B cell (primary cell): Measurements from ENCODE around the gene CUL1. TPM values are rescaled to one million over a fixed set of nuclear protein-coding genes. Genes with fewer than 3 reads are reported as not detected.

Experiments
- ATAC-seq: fragments of 200-7000 bp; cut with Tn5 transposase; one replicate; pipeline ENCODE4 v1.10.0; 2021; ENCODE audit warnings: low read depth, mild to moderate bottlenecking, moderate number of reproducible peaks, moderate library complexity
- CTCF ChIA-PET: fragments of 350-600 bp; sonication (Branson Sonifier 250); formaldehyde crosslinking; loops from one replicate; lab custom pipeline; 2021; ENCODE audit warnings: antibody characterized with exemption, inconsistent platforms; lab: Charles Lee
- POLR2A ChIA-PET: fragments of 350-600 bp; sonication (Branson Sonifier 250); formaldehyde crosslinking; loops from one replicate; lab custom pipeline; 2021; ENCODE audit warnings: antibody characterized with exemption; lab: Charles Lee
- DNase-seq: peaks from one replicate; pipeline ENCODE4 v3.0.0; 2013
- H2AFZ ChIP-seq: 2 replicates; pipeline ENCODE4 v1.6.1; 2012; ENCODE audit warnings: mild to moderate bottlenecking, low read depth, low read length; ENCODE audit not compliant: insufficient read depth, poor library complexity, severe bottlenecking
- H3K27ac ChIP-seq, 2 donors: 1 replicate in 1 of 2; 2 replicates in 1 of 2; pipeline ENCODE4 v1.5.1; 2012 to 2013; ENCODE audit warnings: low read length in 2 of 2, mild to moderate bottlenecking in 2 of 2, moderate library complexity in 1 of 2
- H3K27me3 ChIP-seq, 4 experiments: fragments of 200-600 bp in 1 of 4; sonication (generic) in 1 of 4; replicated peaks in 1 of 4; 1 replicate in 2 of 4; 2 replicates in 2 of 4; pipeline versions ENCODE4 v1.6.1 to v1.7.0; 2013 to 2016; ENCODE audit warnings: low read length in 3 of 4, mild to moderate bottlenecking in 2 of 4, mixed read lengths in 1 of 4, moderate library complexity in 1 of 4; ENCODE audit not compliant: insufficient read depth in 4 of 4, control insufficient read depth in 3 of 4; ENCODE audit errors: control extremely low read depth in 1 of 4
- H3K36me3 ChIP-seq, 2 experiments: replicated peaks in 1 of 2; 1 replicate in 1 of 2; 2 replicates in 1 of 2; pipeline versions ENCODE4 v1.6.1 to v1.7.1; 2013; ENCODE audit warnings: low read length in 1 of 2; ENCODE audit not compliant: insufficient read depth in 2 of 2, control insufficient read depth in 1 of 2; ENCODE audit errors: control extremely low read depth in 1 of 2, extremely low read depth in 1 of 2
- H3K4me1 ChIP-seq, 2 donors: fragments of 200-600 bp in 1 of 2; sonication (generic) in 1 of 2; 1 replicate in 1 of 2; 2 replicates in 1 of 2; pipeline versions ENCODE4 v1.5.1 to v1.6.1; 2013 to 2017; ENCODE audit warnings: low read length in 2 of 2; ENCODE audit not compliant: control insufficient read depth in 2 of 2, insufficient read depth in 2 of 2
- H3K4me2 ChIP-seq: replicated peaks from 2 replicates; pipeline ENCODE3; 2012; ENCODE audit warnings: mild to moderate bottlenecking, low read depth, low read length; ENCODE audit not compliant: poor library complexity, severe bottlenecking
- H3K4me3 ChIP-seq, 5 experiments: fragments of 200-600 bp in 1 of 5; sonication (generic) in 1 of 5; 1 replicate in 3 of 5; 2 replicates in 2 of 5; pipeline versions ENCODE4 v1.5.1 to v1.7.0; 2011 to 2016; ENCODE audit warnings: low read length in 4 of 5, mild to moderate bottlenecking in 4 of 5, low read depth in 2 of 5, control low read depth in 1 of 5, moderate library complexity in 1 of 5; ENCODE audit not compliant: insufficient read depth in 1 of 5; ENCODE audit errors: control extremely low read depth in 1 of 5, extremely low read depth in 1 of 5
- H3K79me2 ChIP-seq: fragments of 200-600 bp; sonication (generic); one replicate; pipeline ENCODE4 v1.6.0; 2016; ENCODE audit warnings: low read length; ENCODE audit not compliant: control insufficient read depth, insufficient read depth
- H3K9ac ChIP-seq: fragments of 200-600 bp; sonication (generic); 2 replicates; pipeline ENCODE4 v1.6.1; 2017; ENCODE audit warnings: mild to moderate bottlenecking, low read length, moderate library complexity
- H3K9me3 ChIP-seq, 3 donors: one replicate each; pipeline versions ENCODE4 v1.6.1 to v1.7.1; 2013; ENCODE audit warnings: low read length in 2 of 3; ENCODE audit not compliant: control insufficient read depth in 2 of 3, insufficient read depth in 1 of 3; ENCODE audit errors: control extremely low read depth in 1 of 3
- H4K20me1 ChIP-seq: 2 replicates; pipeline ENCODE4 v1.6.0; 2012; ENCODE audit warnings: mild to moderate bottlenecking, low read length; ENCODE audit not compliant: insufficient read depth, control insufficient read depth, poor library complexity, severe bottlenecking
- H3K27ac Mint-ChIP-seq: one replicate; pipeline ENCODE4 v1.8.0; 2021; ENCODE audit warnings: mixed read lengths
- H3K27me3 Mint-ChIP-seq: one replicate; pipeline ENCODE4 v1.8.0; 2021; ENCODE audit warnings: mixed read lengths
- H3K4me1 Mint-ChIP-seq: one replicate; pipeline ENCODE4 v1.8.0; 2021; ENCODE audit warnings: mixed read lengths
- H3K4me3 Mint-ChIP-seq: one replicate; pipeline ENCODE4 v1.8.0; 2021; ENCODE audit warnings: mixed read lengths
- H3K9me3 Mint-ChIP-seq: one replicate; pipeline ENCODE4 v1.8.0; 2022; ENCODE audit warnings: mixed read lengths; ENCODE audit not compliant: insufficient read depth
- EZH2 ChIP-seq: IDR thresholded peaks from 2 replicates; pipeline ENCODE4 v1.6.1; 2012; ENCODE audit warnings: borderline replicate concordance, low read depth, mild to moderate bottlenecking, moderate library complexity, low read length; ENCODE audit not compliant: insufficient read depth, poor library complexity, severe bottlenecking
- WGBS: methylation state at CpG from one replicate; pipeline ENCODE4 v1.1.5; 2013; ENCODE audit warnings: missing lambda C conversion rate; ENCODE audit not compliant: insufficient coverage; 5-methylcytosine and 5-hydroxymethylcytosine counted together
- intact Hi-C: fragments of 100-400 bp; cut with micrococcal nuclease; formaldehyde crosslinking; loops from one replicate; pipeline ENCODE4 v1.10.0; 2022
- polyA plus RNA-seq: library from polyadenylated mRNA; depleted of rRNA; stranded (reverse); fragments of >200 nt; gene quantifications from 2 replicates; pipeline ENCODE4 v1.2.3, GENCODE V29; 2012
- total RNA-seq, 2 donors: library from RNA; stranded (reverse); fragments of 120-200 nt in 1 of 2; gene quantifications; 1 replicate in 1 of 2; 2 replicates in 1 of 2; pipeline versions ENCODE4 v1.2.3 to v1.2.4, GENCODE V29; 2013 to 2022
- TF ChIP-seq, protein P1 (sequence below): fragments of 200-600 bp; IDR thresholded peaks from one replicate; pipeline ENCODE4 v1.8.0; 2022; ENCODE audit warnings: antibody characterized with exemption, mild to moderate bottlenecking

Gene CUL1
- total and polyA plus RNA-seq, 2 donors (not counting 1 experiment from before 2014, with no cell fraction given): 26.9 to 51.1 TPM

DNA sequence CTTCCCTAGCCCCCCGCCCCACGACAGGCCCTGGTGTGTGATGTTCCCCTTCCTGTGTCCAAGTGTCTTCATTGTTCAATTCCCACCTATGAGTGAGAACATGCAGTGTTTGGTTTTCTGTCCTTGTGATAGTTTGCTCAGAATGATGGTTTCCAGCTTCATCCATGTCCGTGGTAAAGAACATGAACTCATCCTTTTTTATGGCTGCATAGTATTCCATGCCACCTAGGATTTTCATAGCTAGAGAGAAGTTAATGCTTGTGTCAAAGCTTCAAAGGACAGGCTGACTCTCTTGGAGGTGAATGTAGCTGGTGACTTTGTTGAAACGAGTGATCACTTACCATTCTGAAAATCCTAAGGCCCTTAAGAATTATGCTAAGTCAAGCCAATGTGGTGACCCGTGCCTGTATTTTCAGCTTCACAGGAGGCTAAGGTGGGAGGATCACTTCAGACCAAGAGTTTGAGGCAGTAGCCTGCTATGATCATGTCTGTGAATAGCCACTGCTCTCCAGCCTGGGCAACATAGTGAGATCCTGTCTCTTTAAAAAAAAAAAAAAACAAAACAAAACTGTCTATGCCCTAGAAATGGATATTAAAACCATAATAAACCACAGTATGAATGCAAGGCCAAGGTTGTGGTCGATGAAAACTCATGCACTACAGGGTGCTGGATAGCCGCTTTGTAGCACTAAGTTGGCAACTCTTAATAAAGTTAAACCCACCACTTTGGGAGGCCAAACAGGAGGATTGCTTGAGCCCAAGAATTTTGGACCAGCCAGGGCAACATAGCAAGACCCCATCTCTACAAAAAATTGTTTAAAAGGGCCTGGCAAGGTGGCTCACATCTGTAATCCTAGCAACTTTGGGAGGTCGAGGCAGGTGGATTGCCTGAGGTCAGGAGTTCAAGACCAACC is 52.0 kb downstream of the CUL1 start:
- Histone ChIP-seq H2AFZ (no peak overlapping the region), H3K4me3 (no peak overlapping the region), H3K4me1 (no peaks in the 10 kb centered on the region), H3K4me2 (no peak overlapping the region), H3K79me2 (peaks cover 17% of the 10 kb centered on the region), H3K9me3 (peaks cover 0 to 4% (median 0%) of the 10 kb centered on the region in 3 donors), H4K20me1 (peaks cover 20% of the 10 kb centered on the region), H3K9ac (no peak overlapping the region), H3K27me3 (no peaks in the 10 kb centered on the region), H3K27ac (no peak overlapping the region), H3K36me3 (peaks cover 0 to 21% of the 10 kb centered on the region in 2 experiments)
- intact Hi-C loops: no loop called here
- H3K4me1 Mint-ChIP-seq: no peaks in the 10 kb centered on the region
- ATAC-seq (no peak), DNase-seq (no peak)
- no peaks in the 10 kb centered on the region for H3K27me3 Mint-ChIP-seq
- H3K27ac Mint-ChIP-seq: no peak overlapping the region
- TF ChIP-seq, protein P1, sequence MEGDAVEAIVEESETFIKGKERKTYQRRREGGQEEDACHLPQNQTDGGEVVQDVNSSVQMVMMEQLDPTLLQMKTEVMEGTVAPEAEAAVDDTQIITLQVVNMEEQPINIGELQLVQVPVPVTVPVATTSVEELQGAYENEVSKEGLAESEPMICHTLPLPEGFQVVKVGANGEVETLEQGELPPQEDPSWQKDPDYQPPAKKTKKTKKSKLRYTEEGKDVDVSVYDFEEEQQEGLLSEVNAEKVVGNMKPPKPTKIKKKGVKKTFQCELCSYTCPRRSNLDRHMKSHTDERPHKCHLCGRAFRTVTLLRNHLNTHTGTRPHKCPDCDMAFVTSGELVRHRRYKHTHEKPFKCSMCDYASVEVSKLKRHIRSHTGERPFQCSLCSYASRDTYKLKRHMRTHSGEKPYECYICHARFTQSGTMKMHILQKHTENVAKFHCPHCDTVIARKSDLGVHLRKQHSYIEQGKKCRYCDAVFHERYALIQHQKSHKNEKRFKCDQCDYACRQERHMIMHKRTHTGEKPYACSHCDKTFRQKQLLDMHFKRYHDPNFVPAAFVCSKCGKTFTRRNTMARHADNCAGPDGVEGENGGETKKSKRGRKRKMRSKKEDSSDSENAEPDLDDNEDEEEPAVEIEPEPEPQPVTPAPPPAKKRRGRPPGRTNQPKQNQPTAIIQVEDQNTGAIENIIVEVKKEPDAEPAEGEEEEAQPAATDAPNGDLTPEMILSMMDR: no peak
- TF ChIP-seq EZH2: no peak
- 60% methylated on average over 2 of the region's 8 CpGs for WGBS
- CTCF ChIA-PET: no interaction called here
- POLR2A ChIA-PET: no interaction called here
- H3K9me3 Mint-ChIP-seq: peaks cover 2% of the 10 kb centered on the region
- H3K4me3 Mint-ChIP-seq: no peak overlapping the region

DNA sequence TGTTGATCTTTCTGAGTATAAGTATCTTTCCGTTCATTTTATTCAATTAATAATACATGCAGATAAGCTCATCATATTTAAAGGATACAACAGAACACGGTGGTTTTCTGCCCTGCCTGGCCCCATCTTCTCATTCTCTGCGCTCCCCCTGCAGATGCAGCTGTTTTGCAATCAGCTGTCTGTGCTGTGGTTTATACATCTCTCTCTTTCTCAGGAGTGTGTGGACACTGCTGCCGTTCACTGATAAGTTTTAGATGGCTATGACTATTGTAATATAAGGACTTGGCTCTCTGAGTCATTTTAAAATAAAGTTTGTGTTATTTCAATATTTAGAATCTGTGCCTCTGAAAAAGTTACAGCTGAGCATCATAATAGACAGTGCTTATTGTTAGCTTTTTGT is 54.5 kb downstream of the CUL1 start:
- H3K4me1 Mint-ChIP-seq: no peaks in the 10 kb centered on the region
- peaks cover 2% of the 10 kb centered on the region for H3K9me3 Mint-ChIP-seq
- Histone ChIP-seq H2AFZ (no peak overlapping the region), H3K4me1 (no peaks in the 10 kb centered on the region), H3K9me3 (peaks cover 0 to 4% (median 0%) of the 10 kb centered on the region in 3 donors), H3K27me3 (no peaks in the 10 kb centered on the region), H3K79me2 (peaks cover 12% of the 10 kb centered on the region), H3K9ac (no peak overlapping the region), H4K20me1 (peaks cover 13% of the 10 kb centered on the region), H3K27ac (no peak overlapping the region), H3K4me3 (no peak overlapping the region), H3K4me2 (no peak overlapping the region), H3K36me3 (peaks cover 0 to 32% of the 10 kb centered on the region in 2 experiments)
- intact Hi-C loops: no loop called here
- ChIA-PET POLR2A (no interaction called here), CTCF (no interaction called here)
- no peaks in the 10 kb centered on the region for H3K27me3 Mint-ChIP-seq
- no peak for TF ChIP-seq EZH2
- TF ChIP-seq, protein P1: no peak
- no peak overlapping the region for H3K4me3 Mint-ChIP-seq
- H3K27ac Mint-ChIP-seq: no peak overlapping the region
- WGBS: 80% methylated on average over 1 of the region's 4 CpGs
- DNase-seq (no peak), ATAC-seq (no peak)
